B cell (primary cell): Measurements from ENCODE around the gene PDPK1. TPM values are rescaled to one million over a fixed set of nuclear protein-coding genes. Genes with fewer than 3 reads are reported as not detected.

Source experiments
- ATAC-seq: fragments of 200-7000 bp; cut with Tn5 transposase; one replicate; pipeline ENCODE4 v1.10.0; 2021; ENCODE audit warnings: low read depth, mild to moderate bottlenecking, moderate number of reproducible peaks, moderate library complexity
- CTCF ChIA-PET: fragments of 350-600 bp; sonication (Branson Sonifier 250); formaldehyde crosslinking; loops from one replicate; lab custom pipeline; 2021; ENCODE audit warnings: antibody characterized with exemption, inconsistent platforms; lab: Charles Lee
- POLR2A ChIA-PET: fragments of 350-600 bp; sonication (Branson Sonifier 250); formaldehyde crosslinking; loops from one replicate; lab custom pipeline; 2021; ENCODE audit warnings: antibody characterized with exemption; lab: Charles Lee
- DNase-seq: peaks from one replicate; pipeline ENCODE4 v3.0.0; 2013
- H2AFZ ChIP-seq: 2 replicates; pipeline ENCODE4 v1.6.1; 2012; ENCODE audit warnings: mild to moderate bottlenecking, low read depth, low read length; ENCODE audit not compliant: insufficient read depth, poor library complexity, severe bottlenecking
- H3K27ac ChIP-seq, 2 donors: 1 replicate in 1 of 2; 2 replicates in 1 of 2; pipeline ENCODE4 v1.5.1; 2012 to 2013; ENCODE audit warnings: low read length in 2 of 2, mild to moderate bottlenecking in 2 of 2, moderate library complexity in 1 of 2
- H3K27me3 ChIP-seq, 4 experiments: fragments of 200-600 bp in 1 of 4; sonication (generic) in 1 of 4; replicated peaks in 1 of 4; 1 replicate in 2 of 4; 2 replicates in 2 of 4; pipeline versions ENCODE4 v1.6.1 to v1.7.0; 2013 to 2016; ENCODE audit warnings: low read length in 3 of 4, mild to moderate bottlenecking in 2 of 4, mixed read lengths in 1 of 4, moderate library complexity in 1 of 4; ENCODE audit not compliant: insufficient read depth in 4 of 4, control insufficient read depth in 3 of 4; ENCODE audit errors: control extremely low read depth in 1 of 4
- H3K36me3 ChIP-seq, 2 experiments: replicated peaks in 1 of 2; 1 replicate in 1 of 2; 2 replicates in 1 of 2; pipeline versions ENCODE4 v1.6.1 to v1.7.1; 2013; ENCODE audit warnings: low read length in 1 of 2; ENCODE audit not compliant: insufficient read depth in 2 of 2, control insufficient read depth in 1 of 2; ENCODE audit errors: control extremely low read depth in 1 of 2, extremely low read depth in 1 of 2
- H3K4me1 ChIP-seq, 2 donors: fragments of 200-600 bp in 1 of 2; sonication (generic) in 1 of 2; 1 replicate in 1 of 2; 2 replicates in 1 of 2; pipeline versions ENCODE4 v1.5.1 to v1.6.1; 2013 to 2017; ENCODE audit warnings: low read length in 2 of 2; ENCODE audit not compliant: control insufficient read depth in 2 of 2, insufficient read depth in 2 of 2
- H3K4me2 ChIP-seq: replicated peaks from 2 replicates; pipeline ENCODE3; 2012; ENCODE audit warnings: mild to moderate bottlenecking, low read depth, low read length; ENCODE audit not compliant: poor library complexity, severe bottlenecking
- H3K4me3 ChIP-seq, 5 experiments: fragments of 200-600 bp in 1 of 5; sonication (generic) in 1 of 5; 1 replicate in 3 of 5; 2 replicates in 2 of 5; pipeline versions ENCODE4 v1.5.1 to v1.7.0; 2011 to 2016; ENCODE audit warnings: low read length in 4 of 5, mild to moderate bottlenecking in 4 of 5, low read depth in 2 of 5, control low read depth in 1 of 5, moderate library complexity in 1 of 5; ENCODE audit not compliant: insufficient read depth in 1 of 5; ENCODE audit errors: control extremely low read depth in 1 of 5, extremely low read depth in 1 of 5
- H3K79me2 ChIP-seq: fragments of 200-600 bp; sonication (generic); one replicate; pipeline ENCODE4 v1.6.0; 2016; ENCODE audit warnings: low read length; ENCODE audit not compliant: control insufficient read depth, insufficient read depth
- H3K9ac ChIP-seq: fragments of 200-600 bp; sonication (generic); 2 replicates; pipeline ENCODE4 v1.6.1; 2017; ENCODE audit warnings: mild to moderate bottlenecking, low read length, moderate library complexity
- H3K9me3 ChIP-seq, 3 donors: one replicate each; pipeline versions ENCODE4 v1.6.1 to v1.7.1; 2013; ENCODE audit warnings: low read length in 2 of 3; ENCODE audit not compliant: control insufficient read depth in 2 of 3, insufficient read depth in 1 of 3; ENCODE audit errors: control extremely low read depth in 1 of 3
- H4K20me1 ChIP-seq: 2 replicates; pipeline ENCODE4 v1.6.0; 2012; ENCODE audit warnings: mild to moderate bottlenecking, low read length; ENCODE audit not compliant: insufficient read depth, control insufficient read depth, poor library complexity, severe bottlenecking
- H3K27ac Mint-ChIP-seq: one replicate; pipeline ENCODE4 v1.8.0; 2021; ENCODE audit warnings: mixed read lengths
- H3K27me3 Mint-ChIP-seq: one replicate; pipeline ENCODE4 v1.8.0; 2021; ENCODE audit warnings: mixed read lengths
- H3K4me1 Mint-ChIP-seq: one replicate; pipeline ENCODE4 v1.8.0; 2021; ENCODE audit warnings: mixed read lengths
- H3K4me3 Mint-ChIP-seq: one replicate; pipeline ENCODE4 v1.8.0; 2021; ENCODE audit warnings: mixed read lengths
- H3K9me3 Mint-ChIP-seq: one replicate; pipeline ENCODE4 v1.8.0; 2022; ENCODE audit warnings: mixed read lengths; ENCODE audit not compliant: insufficient read depth
- CTCF ChIP-seq: fragments of 200-600 bp; IDR thresholded peaks from one replicate; pipeline ENCODE4 v1.8.0; 2022; ENCODE audit warnings: antibody characterized with exemption, mild to moderate bottlenecking
- EZH2 ChIP-seq: IDR thresholded peaks from 2 replicates; pipeline ENCODE4 v1.6.1; 2012; ENCODE audit warnings: borderline replicate concordance, low read depth, mild to moderate bottlenecking, moderate library complexity, low read length; ENCODE audit not compliant: insufficient read depth, poor library complexity, severe bottlenecking
- WGBS: methylation state at CpG from one replicate; pipeline ENCODE4 v1.1.5; 2013; ENCODE audit warnings: missing lambda C conversion rate; ENCODE audit not compliant: insufficient coverage; 5-methylcytosine and 5-hydroxymethylcytosine counted together
- intact Hi-C: fragments of 100-400 bp; cut with micrococcal nuclease; formaldehyde crosslinking; loops from one replicate; pipeline ENCODE4 v1.10.0; 2022
- polyA plus RNA-seq: library from polyadenylated mRNA; depleted of rRNA; stranded (reverse); fragments of >200 nt; gene quantifications from 2 replicates; pipeline ENCODE4 v1.2.3, GENCODE V29; 2012
- total RNA-seq, 2 donors: library from RNA; stranded (reverse); fragments of 120-200 nt in 1 of 2; gene quantifications; 1 replicate in 1 of 2; 2 replicates in 1 of 2; pipeline versions ENCODE4 v1.2.3 to v1.2.4, GENCODE V29; 2013 to 2022

PDPK1 gene
- total and polyA plus RNA-seq, 2 donors (not counting 1 experiment from before 2014, with no cell fraction given): 32.5 to 84.1 TPM

GRCh38 chr16:2489581-2489980, 48.2 kb upstream of the PDPK1 start:
- intact Hi-C loops: no loop called here
- 97% methylated on average over 16 of the region's 16 CpGs for whole genome bisulfite sequencing
- no peak for TF ChIP-seq EZH2
- no peak for TF ChIP-seq CTCF

GRCh38 chr16:2490190-2491105, 47.4 kb upstream of the PDPK1 start:
- Histone ChIP-seq H3K79me2 (peaks cover 43% of the 10 kb centered on the region), H2AFZ (no peak overlapping the region), H3K27me3 (no peaks in the 10 kb centered on the region), H3K4me2 (no peak overlapping the region), H3K9me3 (no peaks in the 10 kb centered on the region), H3K4me1 (peaks cover 24 to 26% of the 10 kb centered on the region in 2 donors), H3K4me3 (no peak overlapping the region), H4K20me1 (no peaks in the 10 kb centered on the region), H3K36me3 (peaks cover 0 to 3% of the 10 kb centered on the region in 2 experiments), H3K27ac (no peak overlapping the region), H3K9ac (no peak overlapping the region)
- DNase-seq: no peak
- ChIA-PET POLR2A (no interaction called here), CTCF (interaction anchor here (0.6 kb wide), 1 partner anchor 163 kb away, joined by 6 read pairs; no protein-coding TSS in a partner anchor)
- no peak for TF ChIP-seq EZH2
- TF ChIP-seq CTCF: no peak
- WGBS: 98% methylated on average over 17 of the region's 23 CpGs
- peaks cover 18% of the 10 kb centered on the region for H3K4me1 Mint-ChIP-seq
- no peak overlapping the region for H3K4me3 Mint-ChIP-seq
- no peaks in the 10 kb centered on the region for H3K27me3 Mint-ChIP-seq
- ATAC-seq: no peak
- H3K27ac Mint-ChIP-seq: no peak overlapping the region
- no peaks in the 10 kb centered on the region for H3K9me3 Mint-ChIP-seq
- intact Hi-C loops: no loop called here

More at GRCh38 chr16:2489581-2489980, 48.2 kb upstream of the PDPK1 start:
- H3K9me3 ChIP-seq: no peaks in the 10 kb centered on the region
- peaks cover 49% of the 10 kb centered on the region for H3K79me2 ChIP-seq
- no peak overlapping the region for H3K4me3 ChIP-seq
- CTCF ChIA-PET: interaction anchor here (1.3 to 4.8 kb wide), 2 partner anchors 30 to 295 kb away, joined by 3 to 28 read pairs; partner anchors contain the start of gene AMDHD2
- H3K4me2 ChIP-seq: no peak overlapping the region
- Mint-ChIP-seq H3K9me3 (no peaks in the 10 kb centered on the region), H3K4me3 (no peak overlapping the region), H3K27ac (no peak overlapping the region), H3K27me3 (no peaks in the 10 kb centered on the region), H3K4me1 (peaks cover 19% of the 10 kb centered on the region)
- H3K27me3 ChIP-seq: no peaks in the 10 kb centered on the region
- POLR2A ChIA-PET: no interaction called here
- no peak for DNase-seq
- ATAC-seq: no peak
- no peak overlapping the region for H3K9ac ChIP-seq
- peaks cover 24 to 26% of the 10 kb centered on the region in 2 donors for H3K4me1 ChIP-seq
- H3K27ac ChIP-seq: no peak overlapping the region
- H3K36me3 ChIP-seq: peaks cover 0 to 3% of the 10 kb centered on the region in 2 experiments
- H2AFZ ChIP-seq: no peak overlapping the region
- H4K20me1 ChIP-seq: no peaks in the 10 kb centered on the region
